HL-60 (cell line): ENCODE measurements around the gene PPP1R37.

ENCODE experiments used
- DNase-seq, 2 experiments: peaks; one replicate each; pipeline ENCODE4 v3.0.0-alpha.2; 2010 to 2020; ENCODE audit warnings: low read depth in 1 of 2, low spot score in 1 of 2
- H3K27ac ChIP-seq: fragments of 250-450 bp; sonication (Bioruptor Pico); replicated peaks from 2 replicates; pipeline ENCODE4 v1.5.1; 2020; ENCODE audit warnings: mild to moderate bottlenecking, moderate library complexity
- H3K27me3 ChIP-seq: fragments of 250-450 bp; sonication (Bioruptor Pico); 2 replicates; pipeline ENCODE4 v1.5.1; 2021; ENCODE audit warnings: mild to moderate bottlenecking, moderate library complexity; ENCODE audit not compliant: insufficient read depth, poor library complexity, severe bottlenecking
- H3K4me3 ChIP-seq: replicated peaks from 2 replicates; pipeline ENCODE4 v1.5.1; 2011; ENCODE audit warnings: mild to moderate bottlenecking, control low read depth, low read length; ENCODE audit not compliant: insufficient read depth
- GABPA ChIP-seq: IDR thresholded peaks from 2 replicates; pipeline ENCODE4 v1.6.1; 2012; ENCODE audit warnings: low read depth
- POLR2AphosphoS5 ChIP-seq: IDR thresholded peaks from 2 replicates; pipeline ENCODE4 v1.6.1; 2012; ENCODE audit warnings: low read depth
- SPI1 ChIP-seq: IDR thresholded peaks from 2 replicates; pipeline ENCODE4 v1.6.1; 2012; ENCODE audit warnings: low read depth, mild to moderate bottlenecking, borderline replicate concordance
- TF ChIP-seq, protein P1 (sequence below): IDR thresholded peaks from one replicate; pipeline ENCODE4 v1.5.1; 2011; ENCODE audit warnings: low read length, control low read depth, inconsistent platforms; ENCODE audit not compliant: insufficient read depth
- TF ChIP-seq, protein P2 (sequence below): IDR thresholded peaks from 2 replicates; pipeline ENCODE4 v1.6.1; 2012; ENCODE audit warnings: low read depth; ENCODE audit not compliant: insufficient replicate concordance

Gene PPP1R37

DNA sequence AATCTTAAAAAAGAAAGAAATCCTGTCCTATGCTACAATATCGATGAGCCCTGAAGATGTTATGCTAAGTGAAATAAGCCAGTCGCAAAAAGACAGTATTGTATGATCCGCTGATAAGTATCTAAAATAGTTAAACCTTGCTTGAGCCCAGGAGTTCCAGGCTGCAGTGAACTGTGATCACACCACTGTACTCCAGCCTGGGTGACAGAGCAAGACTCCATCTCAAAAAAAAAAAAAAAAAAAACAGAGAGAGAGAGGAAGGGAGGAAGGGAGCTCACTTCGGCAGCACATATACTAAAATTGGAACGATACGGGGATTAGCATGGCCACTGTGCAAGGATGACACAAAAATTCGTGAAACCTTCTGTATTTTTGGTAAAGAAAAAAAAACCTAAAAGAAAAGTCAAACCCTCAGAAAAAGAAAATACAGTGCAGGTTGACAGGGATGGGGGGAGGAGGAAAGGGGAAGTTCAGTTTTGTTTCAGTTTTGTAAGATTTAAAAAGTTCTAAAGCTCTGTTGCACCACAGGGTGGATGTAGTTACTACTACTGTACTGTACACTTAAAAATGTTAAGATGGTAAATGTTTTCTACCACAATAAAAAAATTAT, 45.7 kb upstream of the PPP1R37 start:
- Histone ChIP-seq H3K4me3 (peak overlapping the region; percentile 35), H3K27me3 (no peaks in the 10 kb centered on the region), H3K27ac (peak overlapping the region; percentile 54)
- DNase-seq: peak in 1 of 2 experiments; percentile 61
- TF ChIP-seq POLR2AphosphoS5 (no peak), SPI1 (peak; percentile 64; the same call in 1 of the 2 replicates)

DNA sequence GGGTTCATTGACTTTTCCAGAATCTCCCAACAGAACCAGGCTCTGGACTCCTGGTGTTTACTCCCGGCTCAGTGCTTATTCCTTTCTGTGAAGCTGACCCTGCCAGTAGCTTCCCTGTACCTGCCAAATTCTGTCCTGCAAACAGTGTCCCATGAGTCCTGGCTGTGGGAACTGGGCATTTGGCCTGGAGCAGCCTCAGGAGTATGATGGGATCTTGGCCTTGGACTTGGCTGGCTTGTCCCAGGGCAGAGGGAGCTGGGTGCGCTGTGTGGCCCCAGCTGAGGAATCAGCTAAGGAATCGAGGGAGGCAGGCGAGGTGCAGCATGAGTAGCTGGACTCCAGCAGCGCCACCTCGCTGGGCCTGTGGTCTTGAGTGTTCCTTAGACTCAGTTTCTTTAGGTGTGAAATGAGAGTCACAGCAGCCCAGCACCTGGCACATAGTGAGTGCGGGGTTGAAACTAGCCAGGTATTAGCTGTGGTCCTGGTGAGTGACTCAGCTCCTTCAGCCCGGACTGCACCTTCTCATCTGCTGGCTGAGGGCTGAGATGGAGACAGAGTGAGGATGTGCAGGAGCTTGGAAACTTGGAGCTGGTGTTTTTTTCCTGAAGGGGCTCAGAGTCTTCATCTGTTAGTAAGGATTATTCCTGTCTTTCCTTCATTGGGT, 43.8 kb upstream of the PPP1R37 start:
- Histone ChIP-seq H3K27ac (no peak overlapping the region), H3K4me3 (no peak overlapping the region), H3K27me3 (no peaks in the 10 kb centered on the region)
- TF ChIP-seq SPI1 (no peak), GABPA (no peak)
- TF ChIP-seq, protein P1, sequence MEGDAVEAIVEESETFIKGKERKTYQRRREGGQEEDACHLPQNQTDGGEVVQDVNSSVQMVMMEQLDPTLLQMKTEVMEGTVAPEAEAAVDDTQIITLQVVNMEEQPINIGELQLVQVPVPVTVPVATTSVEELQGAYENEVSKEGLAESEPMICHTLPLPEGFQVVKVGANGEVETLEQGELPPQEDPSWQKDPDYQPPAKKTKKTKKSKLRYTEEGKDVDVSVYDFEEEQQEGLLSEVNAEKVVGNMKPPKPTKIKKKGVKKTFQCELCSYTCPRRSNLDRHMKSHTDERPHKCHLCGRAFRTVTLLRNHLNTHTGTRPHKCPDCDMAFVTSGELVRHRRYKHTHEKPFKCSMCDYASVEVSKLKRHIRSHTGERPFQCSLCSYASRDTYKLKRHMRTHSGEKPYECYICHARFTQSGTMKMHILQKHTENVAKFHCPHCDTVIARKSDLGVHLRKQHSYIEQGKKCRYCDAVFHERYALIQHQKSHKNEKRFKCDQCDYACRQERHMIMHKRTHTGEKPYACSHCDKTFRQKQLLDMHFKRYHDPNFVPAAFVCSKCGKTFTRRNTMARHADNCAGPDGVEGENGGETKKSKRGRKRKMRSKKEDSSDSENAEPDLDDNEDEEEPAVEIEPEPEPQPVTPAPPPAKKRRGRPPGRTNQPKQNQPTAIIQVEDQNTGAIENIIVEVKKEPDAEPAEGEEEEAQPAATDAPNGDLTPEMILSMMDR: no peak
- no peak for DNase-seq

DNA sequence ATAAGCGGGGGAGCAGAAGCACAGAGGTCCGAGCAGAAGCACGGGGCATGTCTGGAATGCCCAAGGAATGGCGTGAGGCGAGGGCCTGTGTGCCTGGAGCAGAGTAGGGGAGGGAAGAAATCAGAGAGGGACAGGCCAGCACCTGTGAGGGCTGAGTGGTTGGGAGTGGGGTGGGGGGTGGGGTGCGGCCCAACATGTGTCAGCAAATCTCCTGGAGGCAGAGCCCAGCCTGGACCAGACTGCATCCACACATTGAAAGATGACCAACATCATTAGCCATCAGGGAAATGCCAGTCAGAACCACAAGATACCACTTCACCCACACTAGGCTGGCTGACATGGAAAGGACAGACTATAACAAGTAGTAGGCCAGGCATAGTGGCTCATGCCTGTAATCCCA, 42.9 kb upstream of the PPP1R37 start:
- DNase-seq: no peak
- Histone ChIP-seq H3K27ac (no peak overlapping the region), H3K4me3 (no peak overlapping the region), H3K27me3 (no peaks in the 10 kb centered on the region)
- TF ChIP-seq POLR2AphosphoS5 (no peak), GABPA (no peak), SPI1 (no peak)
- TF ChIP-seq, protein P2, sequence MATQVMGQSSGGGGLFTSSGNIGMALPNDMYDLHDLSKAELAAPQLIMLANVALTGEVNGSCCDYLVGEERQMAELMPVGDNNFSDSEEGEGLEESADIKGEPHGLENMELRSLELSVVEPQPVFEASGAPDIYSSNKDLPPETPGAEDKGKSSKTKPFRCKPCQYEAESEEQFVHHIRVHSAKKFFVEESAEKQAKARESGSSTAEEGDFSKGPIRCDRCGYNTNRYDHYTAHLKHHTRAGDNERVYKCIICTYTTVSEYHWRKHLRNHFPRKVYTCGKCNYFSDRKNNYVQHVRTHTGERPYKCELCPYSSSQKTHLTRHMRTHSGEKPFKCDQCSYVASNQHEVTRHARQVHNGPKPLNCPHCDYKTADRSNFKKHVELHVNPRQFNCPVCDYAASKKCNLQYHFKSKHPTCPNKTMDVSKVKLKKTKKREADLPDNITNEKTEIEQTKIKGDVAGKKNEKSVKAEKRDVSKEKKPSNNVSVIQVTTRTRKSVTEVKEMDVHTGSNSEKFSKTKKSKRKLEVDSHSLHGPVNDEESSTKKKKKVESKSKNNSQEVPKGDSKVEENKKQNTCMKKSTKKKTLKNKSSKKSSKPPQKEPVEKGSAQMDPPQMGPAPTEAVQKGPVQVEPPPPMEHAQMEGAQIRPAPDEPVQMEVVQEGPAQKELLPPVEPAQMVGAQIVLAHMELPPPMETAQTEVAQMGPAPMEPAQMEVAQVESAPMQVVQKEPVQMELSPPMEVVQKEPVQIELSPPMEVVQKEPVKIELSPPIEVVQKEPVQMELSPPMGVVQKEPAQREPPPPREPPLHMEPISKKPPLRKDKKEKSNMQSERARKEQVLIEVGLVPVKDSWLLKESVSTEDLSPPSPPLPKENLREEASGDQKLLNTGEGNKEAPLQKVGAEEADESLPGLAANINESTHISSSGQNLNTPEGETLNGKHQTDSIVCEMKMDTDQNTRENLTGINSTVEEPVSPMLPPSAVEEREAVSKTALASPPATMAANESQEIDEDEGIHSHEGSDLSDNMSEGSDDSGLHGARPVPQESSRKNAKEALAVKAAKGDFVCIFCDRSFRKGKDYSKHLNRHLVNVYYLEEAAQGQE: no peak
- TF ChIP-seq, protein P1: no peak

DNA sequence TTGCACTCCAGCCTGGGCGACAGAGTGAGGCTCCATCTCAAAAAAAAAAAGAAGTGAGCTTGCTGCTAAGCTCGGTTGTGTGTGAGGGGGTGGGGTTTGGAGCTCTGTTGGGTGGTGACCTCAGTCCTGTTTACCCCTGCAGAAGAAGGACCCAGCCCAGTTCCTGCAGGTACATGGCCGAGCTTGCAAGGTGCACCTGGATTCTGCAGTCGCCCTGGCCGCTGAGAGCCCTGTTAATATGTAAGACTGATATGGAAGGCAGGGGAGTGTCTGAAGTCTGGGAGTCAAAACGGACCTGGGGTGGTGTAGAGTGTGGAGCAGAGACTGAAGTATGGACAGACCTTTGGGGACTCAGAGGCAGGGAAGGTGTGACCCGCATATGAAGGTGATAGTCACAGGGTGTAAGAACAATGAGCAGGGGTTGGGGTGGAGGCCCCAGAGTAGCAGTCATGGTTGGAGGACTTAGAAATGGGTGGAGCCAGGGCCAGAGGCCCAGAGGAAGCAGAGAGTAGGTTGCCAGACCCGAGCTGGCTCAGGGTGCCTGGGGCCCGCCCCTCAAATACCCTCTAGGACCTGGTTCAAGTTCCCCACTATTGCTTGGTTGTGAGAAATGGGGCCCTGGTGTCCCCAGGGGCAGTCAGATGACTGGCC, 40.9 kb upstream of the PPP1R37 start:
- no peak for DNase-seq
- no peak for TF ChIP-seq SPI1
- TF ChIP-seq, protein P2: no peak
- no peak for TF ChIP-seq GABPA
- Histone ChIP-seq H3K4me3 (no peak overlapping the region), H3K27ac (no peak overlapping the region), H3K27me3 (no peaks in the 10 kb centered on the region)
